Measurements from ENCODE around the gene TLR4.

The TLR4 gene

GRCh38 chr9:117720066-117720465 lies 15.9 kb downstream of the TLR4 start:
- no peak for DNase-seq (ENCODE audit: low read depth)
- no peak for TF ChIP-seq CTCF (IDR thresholded peaks at IDR 0.05; ENCODE audit: low read depth, low read length, missing control alignments)
- H3K4me3 ChIP-seq (ENCODE audit: low read depth, low read length), result no peak overlapping the region

GRCh38 chr9:117720555-117720954 lies 16.4 kb downstream of the TLR4 start:
- H3K4me3 ChIP-seq (ENCODE audit: low read depth, low read length), result no peak overlapping the region
- DNase-seq (ENCODE audit: low read depth), result no peak
- no peak for TF ChIP-seq CTCF (IDR thresholded peaks at IDR 0.05; ENCODE audit: low read depth, low read length, missing control alignments)

GRCh38 chr9:117720987-117721386 lies 16.8 kb downstream of the TLR4 start:
- DNase-seq (ENCODE audit: low read depth), result no peak
- H3K4me3 ChIP-seq (ENCODE audit: low read depth, low read length), result no peak overlapping the region
- TF ChIP-seq CTCF (IDR thresholded peaks at IDR 0.05; ENCODE audit: low read depth, low read length, missing control alignments), result no peak

GRCh38 chr9:117722108-117722761 lies 18.0 kb downstream of the TLR4 start:
- H3K4me3 ChIP-seq (ENCODE audit: low read depth, low read length), result no peak overlapping the region
- no peak for DNase-seq (ENCODE audit: low read depth)
- no peak for TF ChIP-seq CTCF (IDR thresholded peaks at IDR 0.05; ENCODE audit: low read depth, low read length, missing control alignments)

GRCh38 chr9:117723986-117724625 lies 19.9 kb downstream of the TLR4 start:
- no peak overlapping the region for H3K4me3 ChIP-seq (ENCODE audit: low read depth, low read length)
- TF ChIP-seq CTCF (IDR thresholded peaks at IDR 0.05; ENCODE audit: low read depth, low read length, missing control alignments), result no peak
- no peak for DNase-seq (ENCODE audit: low read depth)

- no peak for DNase-seq (ENCODE audit: low read depth)
- no peak for TF ChIP-seq CTCF (IDR thresholded peaks at IDR 0.05; ENCODE audit: low read depth, low read length, missing control alignments)
- H3K4me3 ChIP-seq (ENCODE audit: low read depth, low read length), result no peak overlapping the region
Observed at GRCh38 chr9:117725426-117725887, 21.3 kb downstream of the TLR4 start.

- H3K4me3 ChIP-seq (ENCODE audit: low read depth, low read length), result no peak overlapping the region
- TF ChIP-seq CTCF (IDR thresholded peaks at IDR 0.05; ENCODE audit: low read depth, low read length, missing control alignments), result no peak
- DNase-seq (ENCODE audit: low read depth), result no peak
Observed at GRCh38 chr9:117729375-117729774, 25.2 kb downstream of the TLR4 start.
